Subcutaneous abdominal adipose tissue (tissue), 5 donors: ENCODE measurements around the gene ZFP1.
"Not testable (repeated sequence)": the region's sequence is repeated elsewhere in the genome, so short reads cannot be mapped to it uniquely, and the experiment has no call there.

Source experiments
- H3K27ac ChIP-seq: one replicate; pipeline ENCODE4 v1.7.0; 2013; ENCODE audit warnings: low read depth, mild to moderate bottlenecking, inconsistent platforms, low read length, moderate library complexity
- H3K27me3 ChIP-seq, 5 donors: one replicate each; pipeline ENCODE4 v1.7.0; 2013; ENCODE audit warnings: low read length in 5 of 5, inconsistent platforms in 1 of 5; ENCODE audit not compliant: control insufficient read depth in 5 of 5, insufficient read depth in 4 of 5
- H3K36me3 ChIP-seq, 5 donors: one replicate each; pipeline ENCODE4 v1.7.0; 2013; ENCODE audit warnings: low read length in 5 of 5; ENCODE audit not compliant: control insufficient read depth in 5 of 5, insufficient read depth in 5 of 5
- H3K4me1 ChIP-seq, 5 donors: one replicate each; pipeline ENCODE4 v1.7.0; 2013; ENCODE audit warnings: low read length in 5 of 5, mild to moderate bottlenecking in 3 of 5, moderate library complexity in 1 of 5; ENCODE audit not compliant: control insufficient read depth in 5 of 5, insufficient read depth in 5 of 5
- H3K4me3 ChIP-seq, 5 donors: one replicate each; pipeline ENCODE4 v1.7.0; 2013; ENCODE audit warnings: low read length in 5 of 5, low read depth in 1 of 5
- H3K9ac ChIP-seq, 5 donors: one replicate each; pipeline ENCODE4 v1.7.0; 2013; ENCODE audit warnings: low read length in 5 of 5, mild to moderate bottlenecking in 4 of 5, moderate library complexity in 3 of 5
- H3K9me3 ChIP-seq, 5 donors: one replicate each; pipeline ENCODE4 v1.7.0; 2013; ENCODE audit warnings: low read length in 5 of 5; ENCODE audit not compliant: control insufficient read depth in 5 of 5
- donor health status: healthy.
- donor health status: healthy.
- donor health status: healthy.
- donor health status: healthy.
- donor health status: healthy.

Gene ZFP1

DNA sequence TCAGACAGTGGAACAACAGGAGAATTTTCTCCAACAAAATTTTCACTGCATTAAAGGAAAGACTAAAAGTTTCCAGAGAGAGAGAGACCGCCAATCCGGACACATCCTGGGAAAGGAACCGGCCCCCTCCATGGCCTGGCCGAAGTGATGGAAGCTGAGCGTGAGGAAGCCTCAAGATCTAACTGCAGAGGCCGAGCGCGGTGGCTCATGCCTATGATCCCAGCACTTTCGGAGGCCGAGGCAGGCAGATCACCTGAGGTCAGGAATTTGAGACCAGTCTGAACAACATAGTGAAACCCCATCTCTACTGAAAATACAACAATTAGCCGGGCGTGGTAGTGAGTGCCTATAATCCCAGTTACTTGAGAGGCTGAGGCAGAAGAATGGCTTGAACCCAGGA, 54.8 kb downstream of the ZFP1 start:
- H3K9ac ChIP-seq, result no peak overlapping the region
- no peaks in the 10 kb centered on the region for H3K36me3 ChIP-seq
- no peak overlapping the region for H3K4me3 ChIP-seq
- no peak overlapping the region for H3K27ac ChIP-seq
- H3K27me3 ChIP-seq, result peaks cover 3 to 8% (median 4%) of the 10 kb centered on the region in 5 donors
- no peaks in the 10 kb centered on the region for H3K9me3 ChIP-seq
- H3K4me1 ChIP-seq, result no peaks in the 10 kb centered on the region

GRCh38 chr16:75203667-75204409, 55.5 kb downstream of the ZFP1 start:
- no peaks in the 10 kb centered on the region for H3K9me3 ChIP-seq
- H3K9ac ChIP-seq, result no peak overlapping the region
- no peaks in the 10 kb centered on the region for H3K4me1 ChIP-seq
- no peak overlapping the region for H3K4me3 ChIP-seq
- no peak overlapping the region for H3K27ac ChIP-seq
- H3K36me3 ChIP-seq, result no peaks in the 10 kb centered on the region
- peaks cover 0 to 5% (median 0%) of the 10 kb centered on the region in 5 donors for H3K27me3 ChIP-seq

- Histone ChIP-seq H3K27ac (no peak overlapping the region), H3K4me1 (no peaks in the 10 kb centered on the region), H3K4me3 (no peak overlapping the region), H3K9me3 (no peaks in the 10 kb centered on the region), H3K36me3 (no peaks in the 10 kb centered on the region), H3K9ac (no peak overlapping the region), H3K27me3 (peaks cover 0 to 5% (median 0%) of the 10 kb centered on the region in 5 donors)
These were observed 56.1 kb downstream of the ZFP1 start for GRCh38 chr16:75204410-75204758.

GRCh38 chr16:75204905-75205304, 56.6 kb downstream of the ZFP1 start:
- H3K9me3 ChIP-seq, H3K27ac ChIP-seq, H3K27me3 ChIP-seq, H3K9ac ChIP-seq, H3K4me3 ChIP-seq, H3K36me3 ChIP-seq, H3K4me1 ChIP-seq: not testable (repeated sequence)

- not testable (repeated sequence) for H3K4me3 ChIP-seq, H3K27ac ChIP-seq, H3K9me3 ChIP-seq, H3K27me3 ChIP-seq, H3K36me3 ChIP-seq, H3K4me1 ChIP-seq, H3K9ac ChIP-seq
These were observed 57.1 kb downstream of the ZFP1 start for GRCh38 chr16:75205438-75205837.

- H3K36me3 ChIP-seq, H3K9me3 ChIP-seq, H3K27me3 ChIP-seq, H3K9ac ChIP-seq, H3K27ac ChIP-seq, H3K4me3 ChIP-seq, H3K4me1 ChIP-seq: not testable (repeated sequence)
These were observed 57.8 kb downstream of the ZFP1 start for GRCh38 chr16:75205961-75206748.

DNA sequence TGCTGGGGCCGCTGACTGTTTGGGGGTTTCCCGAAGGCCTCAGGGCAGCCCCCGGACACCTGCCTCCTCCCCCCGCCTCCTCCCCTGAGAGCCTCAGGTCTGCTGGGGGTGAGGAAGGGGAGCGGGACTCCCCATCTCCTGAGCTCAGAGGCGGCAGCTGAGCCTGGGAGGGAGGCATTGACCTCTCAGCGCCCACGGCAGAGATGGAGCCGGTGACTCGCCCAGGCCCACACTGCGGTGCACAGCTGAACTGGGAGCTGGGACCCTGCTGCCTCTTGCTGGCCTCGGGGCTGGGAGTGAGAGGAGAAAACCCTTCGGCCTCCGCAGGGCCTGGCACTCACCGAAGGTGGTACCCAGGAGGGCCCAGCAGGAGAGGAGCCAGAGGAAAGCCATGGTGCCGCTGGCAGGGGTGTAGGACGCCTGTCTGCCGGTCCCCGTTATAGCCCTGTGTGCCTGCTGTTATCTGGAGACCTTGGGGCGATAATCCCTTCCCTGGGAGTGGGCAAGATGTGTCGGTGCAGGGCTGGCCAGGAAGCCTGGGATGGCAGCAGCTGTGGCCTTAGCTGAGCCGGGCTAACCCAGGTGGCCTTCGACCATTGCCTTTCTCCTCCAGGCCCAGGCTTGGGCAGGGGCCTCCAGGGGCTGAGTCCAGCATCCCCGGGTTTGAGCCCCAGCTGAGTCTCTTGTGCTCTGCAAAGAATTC, 58.6 kb downstream of the ZFP1 start, which contains the start of gene CTRB2:
CTRB2 (minus strand) TSS at position 413 of the 703 bp plus-strand sequence; CDS start at position 393, 20 bp downstream.
- no peak within 1 kb of the TSS for H3K27ac ChIP-seq
- no peak within 1 kb of the TSS for H3K9ac ChIP-seq
- peaks cover 0 to 5% (median 0%) of the 10 kb centered on the region in 5 donors for H3K27me3 ChIP-seq
- no peaks in the 10 kb centered on the region for H3K4me1 ChIP-seq
- H3K36me3 ChIP-seq, result no peaks in the 10 kb centered on the region
- no peaks in the 10 kb centered on the region for H3K9me3 ChIP-seq
- H3K4me3 ChIP-seq, result no peak within 1 kb of the TSS

DNA sequence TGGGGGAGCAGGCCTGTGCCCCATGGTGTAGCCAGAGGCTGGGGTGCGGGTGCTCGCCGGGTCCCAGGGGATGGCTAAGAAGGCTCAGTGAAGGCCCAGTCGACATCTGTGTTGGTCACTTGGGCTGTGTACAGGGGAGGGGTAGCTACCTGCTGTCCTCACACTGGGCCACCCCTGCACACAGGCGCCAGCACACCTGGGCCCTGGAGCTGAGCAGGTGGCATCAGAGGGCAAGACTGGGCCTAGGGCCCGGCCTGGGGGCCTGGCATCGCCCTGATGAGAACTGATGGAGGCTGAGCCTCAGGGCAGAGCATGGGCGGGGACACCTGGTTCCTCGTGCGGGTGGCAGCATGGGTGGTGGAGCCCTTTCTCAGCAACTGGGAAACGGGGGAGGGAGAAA, 59.5 kb downstream of the ZFP1 start:
- Histone ChIP-seq H3K36me3 (no peaks in the 10 kb centered on the region), H3K4me1 (no peaks in the 10 kb centered on the region), H3K9me3 (no peaks in the 10 kb centered on the region), H3K27ac (no peak overlapping the region), H3K27me3 (peaks cover 0 to 8% (median 0%) of the 10 kb centered on the region in 5 donors), H3K9ac (no peak overlapping the region), H3K4me3 (no peak overlapping the region)

GRCh38 chr16:75208242-75208825, 60.0 kb downstream of the ZFP1 start:
- Histone ChIP-seq H3K27ac (no peak overlapping the region), H3K4me1 (no peaks in the 10 kb centered on the region), H3K9ac (no peak overlapping the region), H3K27me3 (peaks cover 0 to 8% (median 2%) of the 10 kb centered on the region in 5 donors), H3K36me3 (no peaks in the 10 kb centered on the region), H3K9me3 (no peaks in the 10 kb centered on the region), H3K4me3 (no peak overlapping the region)
